ENCODE results near the gene VPS72. TPM values are rescaled to one million over a fixed set of nuclear protein-coding genes. Genes with fewer than 3 reads are reported as not detected.
A peak's percentile ranks its signal among the peaks of the same experiment; 100 is the strongest.

The VPS72 gene
- total and polyA plus RNA-seq, 12 donors: 24.8 to 47.2 (median 38.8) TPM

DNA sequence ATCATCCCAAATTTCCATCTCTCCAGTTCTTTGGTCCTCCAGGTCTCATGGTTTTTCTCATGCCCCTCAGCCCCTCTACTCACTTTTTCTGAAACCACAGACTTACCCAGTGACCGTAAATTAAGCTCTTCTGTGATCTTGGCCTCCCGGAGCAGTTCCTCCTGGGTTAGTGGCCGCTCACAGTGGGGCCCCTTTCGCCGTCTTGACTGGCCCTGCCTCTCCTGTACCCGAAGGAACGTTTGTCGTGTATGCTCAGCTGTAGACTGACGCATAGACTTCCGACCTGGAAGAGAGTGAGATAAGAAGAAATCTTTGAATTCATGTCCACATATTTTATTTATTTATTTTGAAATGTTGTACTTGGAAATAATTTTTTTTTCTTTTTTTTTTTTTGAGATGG lies 5.8 kb downstream of the VPS72 start:
- H3K27me3 ChIP-seq: no peaks in the 10 kb centered on the region
- DNase-seq (no peak), ATAC-seq (no peak)
- intact Hi-C loops (cut with DNase I): no loop called here
- H3K4me1 ChIP-seq: peaks cover 0 to 23% (median 11%) of the 10 kb centered on the region in 9 donors
- 94 to 96% methylated on average over 10 of the region's 10 CpGs for WGBS, 2 donors
- no peak overlapping the region for H3K4me3 ChIP-seq
- no peak overlapping the region for H3K27ac ChIP-seq
- peaks cover 0 to 69% (median 59%) of the 10 kb centered on the region in 9 donors for H3K36me3 ChIP-seq
- no peaks in the 10 kb centered on the region for H3K9me3 ChIP-seq
- no peak for TF ChIP-seq CTCF (IDR thresholded peaks at IDR 0.05)

DNA sequence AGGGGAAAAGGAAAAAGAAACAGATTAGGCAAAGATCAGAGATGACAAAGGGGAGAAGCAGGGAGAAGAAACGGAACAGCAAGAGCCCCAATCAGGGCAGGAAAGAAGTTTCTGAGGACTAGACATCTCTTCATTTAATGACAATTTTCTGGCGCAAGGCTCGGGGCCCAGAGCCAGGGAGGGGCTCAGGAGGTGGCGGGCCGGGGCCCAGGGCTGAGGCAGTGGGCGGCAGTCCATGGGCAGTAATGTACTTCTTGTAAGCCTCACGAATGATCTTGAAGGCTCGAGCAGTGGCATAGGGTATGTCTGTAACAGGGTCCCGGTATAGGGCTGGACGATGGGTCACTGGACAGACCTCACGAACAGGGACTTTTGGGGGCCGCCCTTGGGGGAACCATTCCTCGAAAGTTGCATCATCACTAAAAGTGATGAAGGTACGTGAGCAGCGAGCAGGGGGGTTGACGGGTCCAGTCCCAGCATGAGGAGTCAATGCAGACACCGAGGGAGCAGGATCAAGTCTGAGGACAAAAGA lies 13.4 kb downstream of the VPS72 start:
- Histone ChIP-seq H3K36me3 (peaks cover 0 to 94% (median 50%) of the 10 kb centered on the region in 9 donors), H3K27ac (no peak overlapping the region), H3K27me3 (no peaks in the 10 kb centered on the region), H3K9me3 (no peaks in the 10 kb centered on the region), H3K4me3 (no peak overlapping the region), H3K4me1 (peaks cover 0 to 10% (median 0%) of the 10 kb centered on the region in 9 donors)
- intact Hi-C loops (cut with DNase I): no loop called here
- TF ChIP-seq CTCF (IDR thresholded peaks at IDR 0.05): no peak
- DNase-seq (no peak), ATAC-seq (peak in 1 of 8 donors; percentile 32)
- WGBS, 2 donors: 92 to 95% methylated on average over 17 of the region's 17 CpGs

- WGBS, 2 donors: 61 to 65% methylated on average over 4 of the region's 4 CpGs
- Histone ChIP-seq H3K4me1 (peaks cover 0 to 10% (median 0%) of the 10 kb centered on the region in 9 donors), H3K9me3 (no peaks in the 10 kb centered on the region), H3K36me3 (peaks cover 0 to 93% (median 43%) of the 10 kb centered on the region in 9 donors), H3K4me3 (no peak within 1 kb of the TSS), H3K27ac (peak within 1 kb of the TSS in 1 of 10 donors; percentile 40), H3K27me3 (no peaks in the 10 kb centered on the region)
- DNase-seq: no peak
- intact Hi-C loops (cut with DNase I): no loop called here
- ATAC-seq: peak in 7 of 8 donors; percentile 24 to 66 (median 45)
- peak in 8 of 9 donors; percentile 16 to 59 (median 42) for TF ChIP-seq CTCF (IDR thresholded peaks at IDR 0.05)
Observed at GRCh38 chr1:151175863-151176262, 14.1 kb downstream of the VPS72 start, which contains the start of gene TMOD4. Gene TMOD4, minus strand, starts transcription at chr1:151175981. Its CDS starts 1,106 bp downstream, at chr1:151174875.

- H3K9me3 ChIP-seq: no peaks in the 10 kb centered on the region
- no peaks in the 10 kb centered on the region for H3K27me3 ChIP-seq
- peak overlapping the region in 1 of 10 donors; percentile 40 for H3K27ac ChIP-seq
- 57 to 65% methylated on average over 6 of the region's 6 CpGs for WGBS, 2 donors
- intact Hi-C loops (cut with DNase I): no loop called here
- DNase-seq: no peak
- H3K36me3 ChIP-seq: peaks cover 0 to 93% (median 37%) of the 10 kb centered on the region in 9 donors
- peaks cover 0 to 10% (median 0%) of the 10 kb centered on the region in 9 donors for H3K4me1 ChIP-seq
- no peak overlapping the region for H3K4me3 ChIP-seq
- ATAC-seq: peak in 4 of 8 donors; percentile 37 to 53 (median 44)
- TF ChIP-seq CTCF (IDR thresholded peaks at IDR 0.05): no peak
Observed at GRCh38 chr1:151175041-151175741, 14.8 kb downstream of the VPS72 start.

Measured in heart right ventricle (tissue), 16 donors.